Right lobe of liver (tissue), 4 donors: ENCODE results near the gene C1orf232.

Experiments
- CTCF ChIP-seq, 4 donors: fragments of 200-600 bp in 3 of 4; fragments of 450-650 bp in 1 of 4; IDR thresholded peaks; one replicate each; pipeline versions ENCODE4 v1.5.1 to v1.8.0; 2016 to 2022; ENCODE audit warnings: antibody characterized with exemption in 4 of 4, mild to moderate bottlenecking in 2 of 4
- POLR2A ChIP-seq: fragments of 450-650 bp; IDR thresholded peaks from one replicate; pipeline ENCODE4 v1.6.1; 2017; ENCODE audit warnings: antibody characterized with exemption, mild to moderate bottlenecking
- donor health status: DM: no; HTN: no; CAD: no.
- donor health status: DM: no; HTN: no; CAD: no.
- donor health status: DM: no; HTN: yes; CAD: no.

GRCh38 chr1:26189751-26190275, 21.1 kb upstream of the C1orf232 start:
- TF ChIP-seq POLR2A = no peak
- no peak for TF ChIP-seq CTCF (IDR thresholded peaks at IDR 0.05)
